ENCODE results near the gene FLYWCH2.
"Not testable (repeated sequence)": the region's sequence is repeated elsewhere in the genome, so short reads cannot be mapped to it uniquely, and the experiment has no call there.

The FLYWCH2 gene

DNA sequence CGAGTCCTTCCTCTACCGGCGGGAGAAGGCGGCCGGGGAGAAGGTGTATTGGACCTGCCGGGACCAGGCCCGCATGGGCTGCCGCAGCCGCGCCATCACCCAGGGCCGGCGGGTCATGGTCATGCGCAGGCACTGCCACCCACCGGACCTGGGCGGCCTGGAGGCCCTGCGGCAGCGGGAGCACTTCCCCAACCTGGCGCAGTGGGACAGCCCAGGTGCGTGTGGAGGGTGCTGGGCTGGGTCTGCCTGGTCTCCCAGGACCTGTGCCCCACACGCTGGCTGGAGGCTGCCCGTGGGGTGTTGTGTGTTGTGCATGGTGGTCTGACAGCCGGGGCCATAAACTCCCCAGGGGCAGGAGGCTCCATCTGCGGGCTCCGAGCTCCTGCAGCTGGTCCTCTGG is 54.2 kb downstream of the FLYWCH2 start:
- DNase-seq (ENCODE audit: low read depth in 3 of 3) = no peak

DNA sequence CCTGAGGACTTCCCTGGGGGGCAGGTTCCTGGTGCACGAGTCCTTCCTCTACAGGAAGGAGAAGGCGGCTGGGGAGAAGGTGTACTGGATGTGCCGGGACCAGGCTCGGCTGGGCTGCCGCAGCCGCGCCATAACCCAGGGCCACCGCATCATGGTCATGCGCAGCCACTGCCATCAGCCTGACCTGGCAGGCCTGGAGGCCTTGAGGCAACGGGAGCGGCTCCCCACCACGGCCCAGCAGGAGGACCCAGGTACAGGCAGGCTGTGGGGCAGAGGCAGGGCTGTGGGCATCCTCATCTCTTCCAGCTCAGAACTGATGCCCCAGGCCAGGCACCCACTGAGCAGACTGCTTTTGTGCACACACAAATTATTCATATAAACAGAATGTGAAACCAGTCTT is 55.2 kb downstream of the FLYWCH2 start:
- DNase-seq (ENCODE audit: low read depth in 3 of 3) = no peak

DNA sequence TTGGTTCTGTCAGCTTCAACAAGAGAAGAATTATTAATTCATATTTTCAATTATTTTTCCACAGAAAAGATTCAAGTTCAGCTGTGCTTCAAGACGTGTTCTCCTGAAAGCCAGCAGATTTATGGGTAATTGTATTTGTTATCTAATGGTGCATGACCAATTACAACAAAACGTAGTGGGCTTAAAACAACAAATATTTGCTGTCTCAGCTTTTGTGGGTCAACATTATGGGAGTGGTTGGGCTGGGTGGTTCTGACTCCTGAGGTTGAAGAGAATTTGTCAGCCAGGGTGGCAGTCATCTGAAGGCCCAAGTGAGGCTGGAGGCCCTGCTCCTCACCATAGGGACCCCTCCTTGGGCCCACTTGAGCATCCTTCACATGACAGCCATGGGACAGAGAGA is 57.0 kb downstream of the FLYWCH2 start:
- DNase-seq (ENCODE audit: low read depth in 3 of 3) = no peak

DNA sequence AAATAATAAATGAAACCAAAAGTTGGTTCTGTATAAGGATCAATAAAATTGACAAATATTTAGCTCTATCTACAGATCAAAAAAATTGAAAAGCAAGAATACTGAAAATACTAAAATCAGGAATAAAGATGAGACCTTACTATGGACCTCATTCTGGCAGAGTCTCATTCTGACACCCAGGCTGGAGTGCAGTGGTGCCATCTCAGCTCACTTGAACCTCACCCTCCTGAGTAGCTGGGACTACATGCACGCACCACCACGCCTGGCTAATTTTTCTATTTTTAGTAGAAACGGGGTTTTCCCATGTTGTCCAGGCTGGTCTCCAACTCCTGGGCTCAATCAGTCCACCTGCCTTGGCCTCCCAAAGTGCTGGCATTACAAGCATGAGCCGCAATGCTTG is 59.0 kb downstream of the FLYWCH2 start:
- DNase-seq (ENCODE audit: low read depth in 3 of 3) = no peak

DNA sequence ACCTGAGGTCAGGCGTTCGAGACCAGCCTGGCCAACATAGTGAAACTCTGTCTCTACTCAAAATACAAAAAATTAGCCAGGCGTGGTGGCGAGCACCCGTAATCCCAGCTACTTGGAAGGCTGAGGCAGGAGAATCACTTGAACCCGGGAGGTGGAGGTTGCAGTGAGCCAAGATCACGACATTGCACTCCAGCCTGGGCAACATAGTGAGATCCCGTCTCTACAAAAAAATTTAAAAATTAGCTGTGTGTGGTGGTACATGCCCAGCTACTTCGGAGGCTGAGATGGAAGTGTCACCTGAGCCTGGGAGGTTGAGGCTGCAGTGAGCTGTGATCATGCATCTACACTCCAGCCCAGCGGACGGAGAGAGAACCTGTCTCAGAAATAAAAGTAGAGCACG is 60.7 kb downstream of the FLYWCH2 start:
- DNase-seq (ENCODE audit: low read depth in 3 of 3) = not testable (repeated sequence)

DNA sequence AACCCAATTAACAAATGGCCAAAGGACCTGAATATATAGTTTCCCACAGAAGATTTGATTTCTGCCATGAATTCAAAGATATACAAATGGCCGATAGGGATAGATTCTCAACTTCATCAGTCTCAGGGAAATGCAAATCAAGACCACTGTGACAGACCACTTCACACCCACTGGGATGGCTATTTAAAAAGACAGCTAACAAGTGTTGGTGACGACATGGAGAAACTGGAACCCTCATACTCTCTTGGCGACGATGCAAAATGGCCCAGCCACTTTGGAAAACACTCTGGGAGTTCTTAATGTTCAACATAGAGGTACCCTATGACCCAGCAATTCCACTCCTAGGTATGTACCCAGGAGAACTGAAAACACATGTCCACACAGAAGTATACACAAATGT is 63.6 kb downstream of the FLYWCH2 start:
- DNase-seq (ENCODE audit: low read depth in 3 of 3) = no peak
